Endothelial cell of umbilical vein (primary cell): ENCODE results near the gene CHTF8. TPM values are rescaled to one million over a fixed set of nuclear protein-coding genes. Genes with fewer than 3 reads are reported as not detected.

ENCODE experiments used
- BruUV-seq: library from RNA; stranded (reverse); fragments of 400-500 nt; replicated peaks from 2 replicates; lab custom pipeline; 2021; lab: Mats Ljungman, UMichigan
- CTCF ChIA-PET: fragments of 300-600, 350-600 bp; sonication (Branson Sonifier 250); formaldehyde crosslinking; loops from one replicate; lab custom pipeline; 2021; ENCODE audit warnings: antibody characterized with exemption, inconsistent platforms; lab: Charles Lee
- POLR2A ChIA-PET: fragments of 300-600, 350-600 bp; sonication (Branson Sonifier 250); formaldehyde crosslinking; loops from one replicate; lab custom pipeline; 2021; ENCODE audit warnings: antibody characterized with exemption, inconsistent platforms; lab: Charles Lee
- DNase-seq: peaks from one replicate; pipeline ENCODE4 v3.0.0-alpha.2; 2011; ENCODE audit warnings: low read depth, low spot score
- FAIRE-seq: peaks from 2 replicates; lab custom pipeline; 2011; peaks lifted over from hg19 to GRCh38; lab: Jason Lieb, UNC
- H2AFZ ChIP-seq: 2 replicates; pipeline ENCODE4 v1.6.0; 2012; ENCODE audit warnings: low read depth, low read length, control low read depth, inconsistent platforms
- H3K27ac ChIP-seq: 2 replicates; pipeline ENCODE4 v1.5.1; 2011; ENCODE audit warnings: low read depth, mild to moderate bottlenecking, control low read depth, low read length, moderate library complexity; ENCODE audit not compliant: insufficient read depth
- H3K27me3 ChIP-seq, 2 experiments: 2 replicates each; pipeline versions ENCODE4 v1.6.0 to v1.6.1; 2011; ENCODE audit warnings: low read length in 2 of 2, mixed read lengths in 1 of 2; ENCODE audit not compliant: control insufficient read depth in 2 of 2, insufficient read depth in 2 of 2
- H3K36me3 ChIP-seq, 2 experiments: 2 replicates in 1 of 2; 3 replicates in 1 of 2; pipeline ENCODE4 v1.5.1; 2011; ENCODE audit warnings: low read length in 2 of 2, mild to moderate bottlenecking in 1 of 2, moderate library complexity in 1 of 2; ENCODE audit not compliant: control insufficient read depth in 2 of 2, insufficient read depth in 2 of 2; ENCODE audit errors: extremely low read depth in 1 of 2
- H3K4me1 ChIP-seq: 3 replicates; pipeline ENCODE4 v1.5.1; 2011; ENCODE audit warnings: mild to moderate bottlenecking, low read length; ENCODE audit not compliant: control insufficient read depth, insufficient read depth; ENCODE audit errors: extremely low read depth
- H3K4me2 ChIP-seq: 2 replicates; pipeline ENCODE4 v1.6.1; 2011; ENCODE audit warnings: low read length, control low read depth, mixed read lengths; ENCODE audit not compliant: insufficient read depth
- H3K4me3 ChIP-seq, 3 experiments: fragments of 200-600 bp in 1 of 3; sonication (generic), shearing (Covaris generic) in 1 of 3; replicated peaks in 1 of 3; 2 replicates each; pipeline ENCODE4 v1.5.1; 2011 to 2016; ENCODE audit warnings: control low read depth in 3 of 3, low read length in 3 of 3, mild to moderate bottlenecking in 2 of 3, inconsistent platforms in 1 of 3, low read depth in 1 of 3, moderate library complexity in 1 of 3; ENCODE audit not compliant: insufficient read depth in 1 of 3
- H3K79me2 ChIP-seq: 2 replicates; pipeline ENCODE4 v1.6.0; 2012; ENCODE audit warnings: low read length, inconsistent platforms; ENCODE audit not compliant: control insufficient read depth, insufficient read depth
- H3K9ac ChIP-seq: replicated peaks from 2 replicates; pipeline ENCODE3; 2011; ENCODE audit warnings: low read length, control low read depth; ENCODE audit not compliant: insufficient read depth; ENCODE audit errors: extremely low read depth
- H3K9me1 ChIP-seq: replicated peaks from 3 replicates; pipeline ENCODE4 v1.6.0; 2011; ENCODE audit warnings: mild to moderate bottlenecking, low read length; ENCODE audit not compliant: control insufficient read depth, insufficient read depth; ENCODE audit errors: extremely low read depth
- H3K9me3 ChIP-seq: replicated peaks from 2 replicates; pipeline ENCODE4 v1.5.1; 2012; ENCODE audit warnings: low read length, inconsistent platforms; ENCODE audit not compliant: control insufficient read depth, insufficient read depth
- H4K20me1 ChIP-seq: replicated peaks from 2 replicates; pipeline ENCODE3; 2011; ENCODE audit warnings: mild to moderate bottlenecking, low read length; ENCODE audit not compliant: control insufficient read depth, insufficient read depth; ENCODE audit errors: extremely low read depth
- CTCF ChIP-seq, 2 donors: IDR thresholded peaks; 1 replicate in 1 of 2; 2 replicates in 1 of 2; pipeline ENCODE4 v1.5.1; 2011; ENCODE audit warnings: low read length in 2 of 2, mild to moderate bottlenecking in 2 of 2, moderate library complexity in 2 of 2, control low read depth in 1 of 2, inconsistent platforms in 1 of 2, low read depth in 1 of 2; ENCODE audit not compliant: insufficient read depth in 1 of 2; ENCODE audit errors: extremely low read depth in 1 of 2
- EZH2 ChIP-seq: IDR thresholded peaks from 2 replicates; pipeline ENCODE4 v1.6.1; 2012; ENCODE audit warnings: borderline replicate concordance, low read depth, mild to moderate bottlenecking, moderate library complexity, low read length, inconsistent platforms; ENCODE audit not compliant: severe bottlenecking
- FOS ChIP-seq: IDR thresholded peaks from 2 replicates; pipeline ENCODE4 v1.6.1; 2011; ENCODE audit warnings: mild to moderate bottlenecking, low read length, moderate library complexity, borderline replicate concordance; ENCODE audit not compliant: insufficient read depth
- GATA2 ChIP-seq: IDR thresholded peaks from 2 replicates; pipeline ENCODE4 v1.7.0; 2011; ENCODE audit warnings: low read depth, mild to moderate bottlenecking, moderate library complexity, mixed read lengths, low read length; ENCODE audit not compliant: insufficient read length, insufficient read depth
- JUN ChIP-seq: IDR thresholded peaks from 2 replicates; pipeline ENCODE4 v1.6.1; 2011; ENCODE audit warnings: borderline replicate concordance, low read depth; ENCODE audit not compliant: insufficient read length, insufficient read depth
- MAX ChIP-seq: IDR thresholded peaks from 2 replicates; pipeline ENCODE4 v1.6.1; 2011; ENCODE audit not compliant: insufficient read depth, insufficient read length
- MYC ChIP-seq: IDR thresholded peaks from one replicate; pipeline ENCODE4 v1.6.1; 2011; ENCODE audit warnings: mild to moderate bottlenecking, low read depth, low read length
- POLR2A ChIP-seq: IDR thresholded peaks from 2 replicates; pipeline ENCODE4 v1.6.1; 2012; ENCODE audit warnings: low read depth, mild to moderate bottlenecking, control low read depth, low read length
- POLR2AphosphoS5 ChIP-seq: IDR thresholded peaks from 2 replicates; pipeline ENCODE4 v1.6.1; 2012; ENCODE audit warnings: low read depth, mild to moderate bottlenecking, control low read depth, low read length, moderate library complexity; ENCODE audit not compliant: insufficient read depth
- dilution Hi-C: fragments of 300-500 bp; cut with MboI; formaldehyde crosslinking; loops from one replicate; pipeline ENCODE4 v1.15.0; 2019; ENCODE audit warnings: low sequenced_read_pairs; ENCODE audit not compliant: extremely low pct_ligation_motif_present
- intact Hi-C: fragments of 100-400 bp; cut with micrococcal nuclease; formaldehyde crosslinking; loops from one replicate; pipeline ENCODE4 v1.10.0; 2022
- polyA plus RNA-seq, 4 experiments: library from polyadenylated mRNA; depleted of rRNA in 3 of 4; stranded (reverse) in 3 of 4; unstranded in 1 of 4; fragments of >200 nt; gene quantifications; 2 replicates each; pipeline versions ENCODE4 v1.2.1 to v1.2.3, GENCODE V29; 2011 to 2012; ENCODE audit warnings: missing spikeins in 1 of 4
- total RNA-seq: library from RNA; stranded (reverse); gene quantifications from 2 replicates; pipeline ENCODE4 v1.2.3, GENCODE V29; 2021

The CHTF8 gene
- total and polyA plus RNA-seq, 2 donors (not counting 3 experiments of a cell fraction or from before 2014, with no cell fraction given): 128 to 131 TPM

GRCh38 chr16:69077251-69077650 is 55.1 kb downstream of the CHTF8 start:
- Histone ChIP-seq H4K20me1 (no peaks in the 10 kb centered on the region), H3K4me1 (peaks cover 3% of the 10 kb centered on the region), H3K36me3 (no peaks in the 10 kb centered on the region), H3K27ac (no peak overlapping the region), H3K9me1 (no peaks in the 10 kb centered on the region), H3K9ac (no peak overlapping the region), H3K4me3 (no peak overlapping the region), H3K27me3 (no peaks in the 10 kb centered on the region), H3K4me2 (no peak overlapping the region), H3K79me2 (no peaks in the 10 kb centered on the region), H3K9me3 (no peaks in the 10 kb centered on the region), H2AFZ (no peak overlapping the region)
- FAIRE-seq: no peak
- TF ChIP-seq JUN (no peak), FOS (no peak), GATA2 (no peak), EZH2 (no peak), POLR2AphosphoS5 (no peak), POLR2A (no peak), MAX (no peak), CTCF (IDR thresholded peaks at IDR 0.05; ENCODE audit: extremely low read depth in 1 of 2, insufficient read depth in 1 of 2, low read depth in 1 of 2, low read length in 2 of 2) (no peak), MYC (no peak)
- ChIA-PET CTCF (no interaction called here), POLR2A (no interaction called here)
- dilution Hi-C loops: no loop called here
- intact Hi-C loops: no loop called here
- BruUV-seq: no TSS peak
- no peak for DNase-seq
